GM23338 (cell line): ENCODE results near the gene OPN1MW3. TPM values are rescaled to one million over a fixed set of nuclear protein-coding genes. Genes with fewer than 3 reads are reported as not detected.
"Not testable (repeated sequence)": the region's sequence is repeated elsewhere in the genome, so short reads cannot be mapped to it uniquely, and the experiment has no call there.

Source experiments
- ATAC-seq: fragments of 200-7000 bp; cut with Tn5 transposase; 3 replicates; pipeline ENCODE4 v1.9.1; 2020
- DNase-seq: peaks from one replicate; pipeline ENCODE4 v3.0.0-alpha.2; 2015; ENCODE audit warnings: low spot score
- H2AFZ ChIP-seq: fragments of 200-600 bp; sonication (generic); 2 replicates; pipeline ENCODE4 v1.8.0; 2016; ENCODE audit warnings: antibody characterized with exemption, mild to moderate bottlenecking, moderate library complexity
- H3F3A ChIP-seq: fragments of 200-600 bp; sonication (generic); replicated peaks from 2 replicates; pipeline ENCODE4 v1.8.0; 2017; ENCODE audit warnings: antibody characterized with exemption, mixed run types, low read depth
- H3K27ac ChIP-seq: fragments of 200-600 bp; sonication (generic); 2 replicates; pipeline ENCODE4 v1.6.1; 2016; ENCODE audit warnings: low read depth
- H3K27me3 ChIP-seq: fragments of 200-600 bp; sonication (generic); 2 replicates; pipeline ENCODE4 v1.8.0; 2016; ENCODE audit warnings: mild to moderate bottlenecking, mixed run types, moderate library complexity; ENCODE audit not compliant: insufficient read depth
- H3K36me3 ChIP-seq: fragments of 200-600 bp; sonication (generic); 2 replicates; pipeline ENCODE4 v1.8.0; 2016; ENCODE audit warnings: mild to moderate bottlenecking; ENCODE audit not compliant: insufficient read depth
- H3K4me1 ChIP-seq: fragments of 200-600 bp; sonication (generic); 2 replicates; pipeline ENCODE4 v1.8.0; 2016; ENCODE audit warnings: mild to moderate bottlenecking, moderate library complexity; ENCODE audit not compliant: insufficient read depth
- H3K4me2 ChIP-seq: fragments of 200-600 bp; sonication (generic); 2 replicates; pipeline ENCODE4 v1.7.1; 2017; ENCODE audit warnings: mixed run types
- H3K4me3 ChIP-seq: fragments of 200-600 bp; sonication (generic); 2 replicates; pipeline ENCODE4 v1.6.1; 2016; ENCODE audit warnings: mixed run types
- H3K79me2 ChIP-seq: fragments of 200-600 bp; sonication (generic); replicated peaks from 2 replicates; pipeline ENCODE4 v1.8.0; 2017; ENCODE audit warnings: mild to moderate bottlenecking; ENCODE audit not compliant: insufficient read depth
- H3K9me2 ChIP-seq: fragments of 200-600 bp; sonication (generic); 2 replicates; pipeline ENCODE4 v1.8.0; 2017; ENCODE audit not compliant: insufficient read depth
- H4K20me1 ChIP-seq: fragments of 200-600 bp; sonication (generic); replicated peaks from 2 replicates; pipeline ENCODE4 v1.8.0; 2017; ENCODE audit warnings: mild to moderate bottlenecking; ENCODE audit not compliant: insufficient read depth
- H3K27ac Mint-ChIP-seq: 2 replicates; pipeline ENCODE4 v1.8.0; 2020; ENCODE audit warnings: inconsistent platforms, mild to moderate bottlenecking, moderate library complexity, mixed read lengths
- H3K27me3 Mint-ChIP-seq: 3 replicates; pipeline ENCODE4 v1.8.0; 2022; ENCODE audit warnings: low read depth, mild to moderate bottlenecking, moderate library complexity, mixed read lengths, inconsistent platforms; ENCODE audit not compliant: insufficient read depth, poor library complexity
- H3K36me3 Mint-ChIP-seq: 3 replicates; pipeline ENCODE4 v1.8.0; 2021; ENCODE audit warnings: low read depth, mild to moderate bottlenecking, inconsistent platforms, moderate library complexity, mixed read lengths
- H3K4me1 Mint-ChIP-seq: 3 replicates; pipeline ENCODE4 v1.8.0; 2020; ENCODE audit warnings: mild to moderate bottlenecking, inconsistent platforms, mixed read lengths
- H3K4me3 Mint-ChIP-seq: 3 replicates; pipeline ENCODE4 v1.8.0; 2021; ENCODE audit warnings: moderate library complexity, mild to moderate bottlenecking, inconsistent platforms, mixed read lengths
- H3K9me3 Mint-ChIP-seq: 3 replicates; pipeline ENCODE4 v1.8.0; 2020; ENCODE audit warnings: moderate library complexity, mild to moderate bottlenecking, inconsistent platforms, mixed read lengths
- polyA plus RNA-seq: library from polyadenylated mRNA; unstranded; fragments of >200 nt; fragmentation: Nextera tagmentation; extraction: Ambion mirVana; gene quantifications from 2 replicates; pipeline ENCODE4 v1.2.1, GENCODE V29; 2016
- total RNA-seq: library from RNA; depleted of rRNA; stranded (reverse); fragments of >200 nt; shearing (Covaris generic); gene quantifications from 2 replicates; pipeline ENCODE4 v1.2.3, GENCODE V29; 2014

The OPN1MW3 gene
- total and polyA plus RNA-seq, 2 experiments from 2014 or later: not detected

DNA sequence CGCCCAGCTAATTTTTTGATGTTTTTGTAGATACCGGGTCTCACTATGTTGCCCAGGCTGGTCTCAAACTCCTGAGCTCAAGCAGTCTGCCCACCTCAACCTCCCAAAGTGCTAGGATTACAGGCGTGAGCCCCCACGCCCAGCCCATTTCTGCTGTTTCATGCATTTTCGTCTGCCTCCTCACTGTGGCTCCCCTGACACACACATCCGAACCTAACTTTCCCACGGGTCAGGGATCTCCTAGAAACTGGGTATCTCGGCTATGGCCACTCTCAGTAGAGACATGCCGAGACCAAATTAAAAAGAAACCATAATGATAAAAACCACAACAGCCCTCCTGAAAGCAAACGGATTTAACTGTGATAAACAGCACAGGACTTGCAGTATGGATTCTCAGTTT, 9.3 kb upstream of the OPN1MW3 start:
- H3F3A ChIP-seq, DNase-seq, H3K9me3 Mint-ChIP-seq, H3K27ac Mint-ChIP-seq, H3K27ac ChIP-seq, H3K4me3 ChIP-seq, H3K27me3 Mint-ChIP-seq, H3K27me3 ChIP-seq, H4K20me1 ChIP-seq, H2AFZ ChIP-seq, H3K4me1 ChIP-seq, H3K36me3 Mint-ChIP-seq, H3K79me2 ChIP-seq, ATAC-seq, H3K36me3 ChIP-seq, H3K4me1 Mint-ChIP-seq, H3K4me3 Mint-ChIP-seq, H3K9me2 ChIP-seq, H3K4me2 ChIP-seq: not testable (repeated sequence)

DNA sequence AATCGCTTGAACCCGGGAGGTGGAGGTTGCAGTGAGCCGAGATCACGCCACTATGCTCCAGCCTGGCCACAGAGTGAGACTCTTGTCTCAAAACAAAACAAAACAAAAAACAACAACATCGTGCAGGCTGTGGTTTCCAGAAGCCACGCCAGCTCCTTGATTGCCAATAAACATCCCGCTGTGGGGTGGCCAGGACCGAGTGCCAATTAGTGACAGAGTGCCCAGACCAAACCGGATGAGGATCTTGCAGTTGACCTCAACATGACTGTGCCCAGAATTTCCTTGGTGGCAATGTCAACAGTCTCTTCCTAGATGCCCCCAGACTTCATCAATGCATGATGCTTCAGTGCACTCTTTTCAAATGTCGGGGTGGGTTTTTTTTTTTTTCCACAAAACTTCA, 1.3 kb downstream of the OPN1MW3 start:
- not testable (repeated sequence) for H2AFZ ChIP-seq, H3K79me2 ChIP-seq, H3K9me2 ChIP-seq, H3K4me3 ChIP-seq, H3K27ac ChIP-seq, DNase-seq, H3K27me3 Mint-ChIP-seq, H3K36me3 ChIP-seq, H3K27ac Mint-ChIP-seq, H3K4me1 Mint-ChIP-seq, H3K4me3 Mint-ChIP-seq, H3K36me3 Mint-ChIP-seq, H3K9me3 Mint-ChIP-seq, H4K20me1 ChIP-seq, ATAC-seq, H3K4me1 ChIP-seq, H3K27me3 ChIP-seq, H3K4me2 ChIP-seq, H3F3A ChIP-seq

DNA sequence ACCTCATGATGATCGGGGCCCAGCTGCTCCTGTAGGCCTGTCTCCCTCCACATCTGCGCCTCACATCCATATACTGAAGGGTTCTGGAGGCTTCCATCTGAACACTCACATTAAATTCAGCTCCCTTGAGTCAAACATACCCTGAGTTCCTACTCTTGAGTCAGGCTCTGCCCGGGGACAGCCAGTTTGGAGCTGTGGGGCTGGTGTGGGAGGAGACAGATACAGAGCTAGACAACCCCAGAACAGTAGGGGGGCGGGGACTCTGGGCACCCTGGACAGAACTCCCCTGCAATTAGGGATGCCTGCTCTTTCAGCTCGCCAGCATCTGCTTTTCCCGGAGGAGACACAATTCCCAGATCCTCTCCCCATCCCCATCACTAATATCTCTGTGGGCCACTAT, 5.7 kb downstream of the OPN1MW3 start:
- H3K36me3 ChIP-seq, H3K27me3 ChIP-seq, H3K4me3 ChIP-seq, H3F3A ChIP-seq, H3K9me2 ChIP-seq, H3K4me2 ChIP-seq, H3K4me1 Mint-ChIP-seq, H3K4me3 Mint-ChIP-seq, ATAC-seq, H2AFZ ChIP-seq, H3K4me1 ChIP-seq, H3K36me3 Mint-ChIP-seq, H3K27me3 Mint-ChIP-seq, DNase-seq, H4K20me1 ChIP-seq, H3K27ac ChIP-seq, H3K9me3 Mint-ChIP-seq, H3K27ac Mint-ChIP-seq, H3K79me2 ChIP-seq: not testable (repeated sequence)

DNA sequence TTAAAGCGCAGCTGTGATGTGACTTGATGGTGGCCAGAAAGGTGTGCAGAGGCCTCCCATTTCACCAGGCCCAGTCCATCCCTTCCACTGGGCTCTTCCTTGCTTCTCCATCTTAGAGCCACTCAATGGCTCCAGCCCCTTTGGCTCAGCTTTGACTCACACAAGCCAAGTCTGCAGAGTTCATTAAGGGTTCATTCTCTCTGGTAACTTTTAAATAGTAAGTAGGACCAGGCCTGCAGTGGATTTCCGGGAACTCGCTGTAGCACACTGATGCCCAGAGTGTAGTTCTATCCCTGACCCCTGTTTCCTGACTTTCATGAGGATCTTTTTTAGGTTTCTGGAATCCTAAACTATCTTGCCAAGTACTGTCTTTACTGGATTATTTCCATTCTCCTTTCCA, 11.9 kb downstream of the OPN1MW3 start:
- H3K4me3 ChIP-seq, H3K9me2 ChIP-seq, H3K27me3 Mint-ChIP-seq, H2AFZ ChIP-seq, DNase-seq, H3K4me1 Mint-ChIP-seq, H3K27ac ChIP-seq, H3K9me3 Mint-ChIP-seq, H3K36me3 ChIP-seq, H3K27me3 ChIP-seq, H3K36me3 Mint-ChIP-seq, H3F3A ChIP-seq, H3K4me1 ChIP-seq, H3K4me3 Mint-ChIP-seq, H3K4me2 ChIP-seq, ATAC-seq, H3K79me2 ChIP-seq, H4K20me1 ChIP-seq, H3K27ac Mint-ChIP-seq: not testable (repeated sequence)

DNA sequence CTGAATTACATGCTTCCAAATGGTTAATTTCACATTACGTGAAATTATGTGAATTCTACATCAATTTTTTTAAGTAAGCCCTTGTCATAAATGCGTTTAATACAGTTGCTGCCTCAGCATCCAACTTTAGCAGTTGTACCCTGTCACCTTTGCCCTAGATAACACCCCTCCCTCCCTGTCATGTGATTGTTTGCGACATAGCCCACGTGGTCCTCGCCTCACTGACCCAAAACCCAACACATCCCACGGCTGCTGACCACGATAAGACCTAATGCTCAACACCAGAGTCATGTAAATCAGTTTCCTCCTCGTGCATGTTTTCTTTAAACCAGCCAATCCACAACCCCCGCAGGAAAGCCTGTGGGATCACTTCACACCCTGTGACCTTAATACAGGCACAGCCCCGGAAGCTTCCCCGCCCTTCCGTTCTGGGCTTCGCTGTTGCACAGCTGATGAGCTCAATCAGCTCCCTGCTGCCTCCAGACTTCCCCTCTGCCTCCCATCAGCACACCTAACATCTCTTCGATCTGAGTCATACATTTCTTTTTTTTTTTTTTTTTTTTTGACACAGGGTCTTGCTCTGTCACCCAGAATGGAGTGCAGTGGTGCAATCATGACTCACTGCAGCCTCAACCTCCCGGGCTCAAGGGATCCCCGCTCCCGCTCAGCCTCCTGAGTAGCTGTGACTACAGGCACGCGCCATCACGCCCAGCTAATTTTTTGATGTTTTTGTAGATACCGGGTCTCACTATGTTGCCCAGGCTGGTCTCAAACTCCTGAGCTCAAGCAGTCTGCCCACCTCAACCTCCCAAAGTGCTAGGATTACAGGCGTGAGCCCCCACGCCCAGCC, 27.3 kb downstream of the OPN1MW3 start:
- H3K27ac ChIP-seq, H3K36me3 ChIP-seq, H3K4me1 ChIP-seq, H4K20me1 ChIP-seq, H3K36me3 Mint-ChIP-seq, H3K4me2 ChIP-seq, H3K79me2 ChIP-seq, H3F3A ChIP-seq, ATAC-seq, H3K27me3 Mint-ChIP-seq, H3K4me1 Mint-ChIP-seq, H2AFZ ChIP-seq, H3K9me2 ChIP-seq, DNase-seq, H3K4me3 Mint-ChIP-seq, H3K27ac Mint-ChIP-seq, H3K27me3 ChIP-seq, H3K4me3 ChIP-seq, H3K9me3 Mint-ChIP-seq: not testable (repeated sequence)

DNA sequence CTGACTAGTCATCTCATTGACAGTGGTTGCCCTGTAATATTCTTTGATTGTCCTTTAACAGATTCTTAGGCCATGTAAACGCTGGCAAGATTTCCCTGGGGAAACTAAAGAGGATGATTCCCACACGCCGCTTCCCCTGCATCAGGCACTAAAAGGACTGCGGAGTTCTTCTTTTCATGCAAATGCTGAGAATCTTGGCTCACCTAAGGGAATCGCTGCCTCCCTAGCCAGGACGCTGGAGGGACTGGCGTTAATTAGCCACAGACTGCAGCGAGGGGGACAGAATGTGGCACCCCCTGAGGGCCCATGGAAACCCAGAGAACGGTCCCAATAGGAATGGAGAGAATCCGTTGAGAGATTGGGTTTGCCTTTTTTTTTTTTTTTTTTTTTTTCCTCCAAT, 29.0 kb downstream of the OPN1MW3 start:
- not testable (repeated sequence) for H3K27ac Mint-ChIP-seq, H3K4me3 Mint-ChIP-seq, H3K36me3 ChIP-seq, H3K27ac ChIP-seq, H3K79me2 ChIP-seq, H3K27me3 ChIP-seq, H3K4me1 Mint-ChIP-seq, H3F3A ChIP-seq, H2AFZ ChIP-seq, H4K20me1 ChIP-seq, H3K27me3 Mint-ChIP-seq, H3K9me3 Mint-ChIP-seq, H3K36me3 Mint-ChIP-seq, H3K4me3 ChIP-seq, H3K9me2 ChIP-seq, H3K4me2 ChIP-seq, H3K4me1 ChIP-seq, DNase-seq
- peak; percentile 90 for ATAC-seq
